Activated CD8-positive, alpha-beta memory T cell treated with anti-CD3 and anti-CD28 coated beads, Interleukin-2, amount 50 U/mL, for 48 hours (primary cell): ENCODE results near the gene ATP6V0E1.
"Not testable (repeated sequence)": the region's sequence is repeated elsewhere in the genome, so short reads cannot be mapped to it uniquely, and the experiment has no call there.

Experiments used
- DNase-seq: peaks from one replicate; pipeline ENCODE4 v3.0.0-alpha.2; 2020

The ATP6V0E1 gene

DNA sequence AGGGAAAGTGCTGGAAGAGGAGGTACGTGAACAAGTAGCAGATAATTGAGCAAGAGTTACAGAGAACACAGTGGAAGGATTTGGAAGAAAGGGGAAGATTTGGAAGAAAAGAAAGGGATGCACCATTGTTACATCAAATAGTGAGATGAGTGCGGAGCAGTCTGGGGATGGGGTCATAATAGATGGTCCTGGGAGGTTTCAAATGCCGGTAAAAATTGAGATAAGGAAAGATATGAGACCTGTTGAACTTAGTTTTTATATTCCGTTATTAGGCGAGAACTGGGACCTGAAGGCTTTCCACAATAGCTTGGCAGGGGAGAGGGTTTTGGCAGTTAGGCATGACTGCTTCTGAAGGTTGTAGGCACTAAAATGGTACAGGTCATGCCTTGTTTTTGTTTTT is 20.9 kb downstream of the ATP6V0E1 start:
- DNase-seq: no peak

DNA sequence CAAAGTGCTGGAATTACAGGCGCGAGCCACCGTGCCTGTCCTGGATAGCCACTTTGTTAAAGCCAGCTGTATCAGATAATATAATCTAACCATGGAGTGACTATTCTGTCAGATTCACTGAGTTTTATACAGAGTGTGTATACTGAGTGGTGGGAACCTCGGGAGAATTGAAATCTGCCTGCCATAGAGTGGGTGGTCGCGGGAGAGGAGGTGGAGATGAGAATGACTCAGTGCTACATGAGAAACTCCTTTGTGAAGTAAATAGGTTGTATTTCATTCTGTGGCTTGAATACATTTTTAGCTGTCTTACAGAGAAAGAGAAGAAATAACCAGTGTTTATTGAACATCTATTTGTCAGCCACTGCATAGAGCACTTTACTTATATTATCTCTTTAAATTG is 26.4 kb downstream of the ATP6V0E1 start:
- DNase-seq: peak; percentile 56

DNA sequence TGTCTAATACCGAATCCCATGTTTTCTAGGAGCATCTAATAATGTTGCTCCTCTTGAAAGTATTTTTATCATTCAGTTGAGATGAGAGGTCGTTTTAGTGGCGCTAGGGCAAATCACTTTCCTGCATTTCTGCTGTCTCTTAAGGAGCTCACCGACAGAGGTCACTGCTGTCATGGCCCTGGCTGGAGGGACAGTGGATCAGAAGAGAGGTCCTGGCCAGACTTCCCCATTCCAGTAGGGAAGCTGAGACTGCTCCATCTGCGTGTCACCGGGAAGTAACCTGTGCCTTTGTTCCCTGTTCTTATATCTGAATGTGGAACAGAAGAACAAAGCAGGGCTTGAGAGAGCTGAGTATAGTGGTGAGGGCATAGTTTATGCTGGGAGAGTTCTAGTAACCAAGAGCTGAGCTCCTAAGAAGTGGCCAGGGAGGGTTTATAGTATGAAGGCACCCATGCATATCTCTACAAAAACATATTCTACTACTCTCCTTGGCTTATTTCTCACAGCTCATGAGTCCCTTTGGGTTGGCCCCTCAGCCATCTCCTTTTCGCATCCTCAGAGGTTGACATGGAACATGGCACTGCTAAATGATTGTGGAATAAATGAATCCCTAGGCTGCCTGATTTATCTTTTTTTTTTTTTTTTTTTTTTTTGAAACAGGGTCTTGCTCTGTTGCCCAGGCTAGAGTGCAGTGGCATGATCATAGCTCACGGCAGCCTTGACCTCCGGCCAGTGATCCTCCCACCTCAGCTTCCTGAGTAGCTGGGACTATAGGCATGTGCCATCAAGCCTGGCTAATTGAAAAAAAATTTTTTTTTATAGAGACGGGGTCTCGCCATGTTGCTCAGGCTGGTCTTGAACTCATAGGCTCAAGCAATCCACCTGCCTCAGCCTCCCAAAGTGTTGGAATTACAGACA is 27.2 kb downstream of the ATP6V0E1 start:
- peak; percentile 46 for DNase-seq

DNA sequence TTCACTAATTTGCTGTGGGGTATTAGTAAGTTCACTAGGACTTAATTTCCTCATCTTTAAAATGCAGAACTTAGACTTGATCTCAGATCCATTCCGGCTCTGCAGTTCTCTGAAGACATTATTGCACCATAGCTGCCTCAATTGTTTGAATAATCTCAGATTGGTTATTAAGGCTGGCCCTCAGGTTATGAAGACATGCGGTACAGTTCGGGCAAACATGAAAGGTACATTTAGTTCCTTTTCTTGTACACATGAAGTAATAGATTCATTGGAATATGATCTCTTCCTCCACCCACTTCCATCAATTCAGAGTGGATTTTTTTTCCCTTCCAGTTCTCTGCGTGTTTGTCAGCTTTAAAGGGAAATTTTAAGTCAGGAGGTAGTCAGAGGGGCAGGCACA is 28.0 kb downstream of the ATP6V0E1 start:
- no peak for DNase-seq

DNA sequence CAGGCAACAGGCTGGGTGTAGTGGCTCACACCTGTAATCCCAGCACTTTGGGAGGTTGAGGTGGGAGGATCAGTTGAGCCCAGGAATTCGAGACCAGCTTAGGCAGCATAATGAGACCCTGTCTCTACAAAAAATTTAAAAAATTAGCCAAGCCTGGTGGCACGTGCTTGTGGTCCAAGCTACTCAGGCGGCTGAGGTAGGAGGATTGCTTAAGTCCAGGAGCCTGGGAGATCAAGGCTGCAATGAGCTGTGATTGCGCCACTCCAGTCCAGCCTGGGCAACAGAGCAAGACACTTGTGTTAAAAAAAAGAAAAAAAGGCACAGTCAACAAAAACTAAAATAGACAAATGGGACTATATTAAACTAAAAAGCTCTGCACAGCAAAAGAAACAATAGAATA is 29.3 kb downstream of the ATP6V0E1 start:
- peak; percentile 22 for DNase-seq

DNA sequence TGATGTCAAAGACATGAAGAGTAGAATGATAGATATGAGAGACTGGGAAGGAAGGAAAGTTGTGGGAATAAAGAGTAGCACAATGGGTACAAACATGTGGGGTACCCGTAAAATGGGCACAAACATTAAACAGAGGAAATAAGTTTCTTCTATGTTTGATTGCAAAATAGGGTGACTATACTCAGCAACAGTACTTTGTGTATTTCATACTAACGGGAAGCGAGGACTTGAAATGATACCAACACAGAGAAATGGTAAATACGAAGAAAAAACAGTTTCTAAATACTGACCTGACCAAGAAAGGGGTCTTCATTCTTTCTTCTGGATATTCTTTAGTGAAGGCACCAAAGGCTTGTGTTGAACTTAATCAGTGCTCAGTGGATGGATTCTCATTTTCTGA is 31.1 kb downstream of the ATP6V0E1 start:
- DNase-seq: no peak

DNA sequence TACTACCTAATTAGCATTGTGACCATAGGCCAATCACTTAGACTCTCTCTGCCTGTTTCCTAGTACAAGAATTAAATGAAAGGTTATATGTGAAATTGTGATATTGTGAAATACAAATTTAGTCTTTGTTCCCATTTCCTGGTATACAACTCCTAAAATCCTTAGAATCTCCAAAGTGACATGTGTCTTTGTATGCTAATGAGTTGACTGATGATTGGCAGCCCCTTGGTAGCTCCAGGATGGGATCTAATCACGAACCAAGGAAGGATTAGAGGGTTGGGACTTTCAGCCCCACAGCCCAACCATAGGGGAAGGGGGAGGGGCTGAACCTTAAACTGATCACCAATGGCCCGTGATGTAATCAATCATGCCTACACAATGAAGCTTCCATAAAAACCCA is 31.6 kb downstream of the ATP6V0E1 start:
- DNase-seq: peak; percentile 3

DNA sequence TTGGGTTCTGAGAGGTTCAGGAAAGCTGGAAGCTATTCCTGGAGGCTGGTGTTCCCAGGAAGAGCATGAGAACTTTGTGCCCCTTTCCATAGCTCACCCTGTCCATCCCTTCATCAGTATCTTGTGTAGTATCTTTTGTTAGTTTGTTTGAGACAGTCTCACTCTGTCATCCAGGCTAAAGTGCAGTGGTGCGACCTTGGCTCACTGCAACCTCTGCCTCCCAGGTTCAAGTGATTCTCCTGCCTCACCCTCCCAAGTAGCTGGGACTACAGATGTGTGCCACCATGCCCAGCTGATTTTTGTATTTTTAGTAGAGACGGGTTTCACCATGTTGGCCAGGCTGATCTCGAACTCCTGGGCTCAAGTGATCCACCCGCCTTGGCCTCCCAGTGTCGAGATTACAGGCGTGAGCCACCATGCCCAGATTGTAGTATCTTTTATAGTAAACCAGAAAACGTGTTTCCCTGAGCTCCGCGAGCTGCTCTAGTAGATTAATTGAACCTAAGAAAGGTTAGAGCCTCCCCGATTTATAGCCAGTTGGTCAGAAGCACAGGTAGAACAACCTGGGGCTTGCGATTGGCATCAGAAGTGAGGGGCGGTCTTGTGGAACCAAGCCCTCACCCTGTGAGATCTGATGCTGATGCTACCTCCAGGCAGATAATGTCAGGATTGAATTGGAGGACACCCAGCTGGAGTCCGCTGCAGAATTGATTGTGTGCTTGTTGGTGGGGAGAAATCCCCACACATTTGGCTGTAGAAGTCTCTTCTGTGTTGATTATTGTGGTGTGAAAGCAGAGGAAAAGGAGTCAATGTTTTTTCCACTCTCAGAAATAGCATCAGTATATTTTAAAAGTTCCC is 32.3 kb downstream of the ATP6V0E1 start:
- peak; percentile 29 for DNase-seq

DNA sequence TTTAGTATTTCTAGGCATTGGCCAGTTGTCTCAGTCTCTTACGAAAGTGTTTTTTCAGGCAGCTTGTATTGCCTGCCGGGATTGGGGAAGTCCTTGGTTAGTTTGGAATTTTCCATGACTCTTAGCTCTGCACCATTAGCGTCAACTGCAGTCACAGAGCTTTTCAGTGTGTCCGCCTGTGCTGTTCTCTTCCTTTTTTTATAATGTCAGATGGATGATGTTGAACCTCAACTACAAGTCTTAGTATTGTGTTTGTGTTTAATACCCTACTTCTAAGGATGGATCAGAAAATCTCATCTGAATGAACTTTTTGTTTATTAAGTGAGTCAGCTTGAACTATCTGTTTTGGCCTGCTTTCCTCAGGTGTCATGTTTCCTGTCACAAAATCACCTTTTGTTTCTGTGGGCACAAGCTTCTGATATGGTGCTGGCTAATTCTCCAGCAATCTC is 33.1 kb downstream of the ATP6V0E1 start:
- peak; percentile 1 for DNase-seq

DNA sequence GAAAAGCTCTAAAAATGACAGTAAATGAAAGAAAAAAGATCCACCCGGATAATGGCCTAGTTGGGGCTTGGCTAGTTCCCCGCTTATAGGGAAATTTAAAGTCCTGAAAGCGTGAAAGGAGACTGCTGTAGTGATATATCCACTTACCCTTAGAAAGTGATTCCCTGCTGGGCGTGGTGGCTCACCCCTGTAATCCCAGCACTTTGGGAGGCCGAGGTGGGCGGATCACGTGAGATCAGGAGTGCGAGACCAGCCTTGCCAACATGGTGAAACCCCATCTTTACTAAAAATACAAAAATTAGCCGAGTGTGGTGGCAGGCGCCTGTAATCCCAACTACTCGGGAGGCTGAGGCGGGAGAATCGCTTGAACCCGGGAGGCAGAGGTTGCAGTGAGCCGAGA is 33.5 kb downstream of the ATP6V0E1 start:
- DNase-seq: peak; percentile 13

DNA sequence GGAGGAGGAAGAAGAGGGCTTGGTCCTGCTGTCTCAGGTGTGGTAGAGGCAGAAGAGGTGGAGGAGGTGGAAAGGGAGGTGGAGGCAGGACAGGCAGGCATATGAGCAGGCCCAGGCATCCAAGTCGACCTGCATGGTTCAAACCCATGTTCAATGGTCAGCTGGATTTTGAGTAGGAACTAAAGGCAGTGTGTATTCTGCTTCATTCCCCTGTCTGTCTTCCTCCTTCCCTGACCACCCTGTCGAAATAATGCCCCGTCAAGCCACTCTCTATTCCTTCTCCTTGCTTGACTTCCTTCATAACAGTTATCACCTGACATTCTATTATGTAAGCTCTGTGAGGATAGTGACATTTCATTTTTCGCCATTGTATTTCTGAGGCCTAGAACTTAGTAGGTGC is 34.8 kb downstream of the ATP6V0E1 start:
- peak; percentile 29 for DNase-seq

DNA sequence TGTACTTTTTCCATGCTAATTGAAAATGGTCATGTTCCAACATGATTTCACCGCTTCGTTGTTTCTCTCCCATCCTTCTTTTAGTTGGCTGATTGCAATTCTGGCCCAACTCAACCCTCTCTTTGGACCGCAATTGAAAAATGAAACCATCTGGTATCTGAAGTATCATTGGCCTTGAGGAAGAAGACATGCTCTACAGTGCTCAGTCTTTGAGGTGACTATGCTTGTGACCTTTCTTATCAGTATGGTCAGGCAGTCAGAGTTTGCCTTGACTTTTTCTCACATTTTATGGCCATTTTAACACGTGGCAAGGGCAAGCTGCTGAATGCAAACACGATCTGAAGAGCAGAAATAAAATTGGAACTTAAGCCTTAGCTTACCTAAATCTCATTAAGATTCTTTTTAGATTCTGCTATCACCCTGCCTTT is 36.6 kb downstream of the ATP6V0E1 start:
- peak; percentile 8 for DNase-seq

DNA sequence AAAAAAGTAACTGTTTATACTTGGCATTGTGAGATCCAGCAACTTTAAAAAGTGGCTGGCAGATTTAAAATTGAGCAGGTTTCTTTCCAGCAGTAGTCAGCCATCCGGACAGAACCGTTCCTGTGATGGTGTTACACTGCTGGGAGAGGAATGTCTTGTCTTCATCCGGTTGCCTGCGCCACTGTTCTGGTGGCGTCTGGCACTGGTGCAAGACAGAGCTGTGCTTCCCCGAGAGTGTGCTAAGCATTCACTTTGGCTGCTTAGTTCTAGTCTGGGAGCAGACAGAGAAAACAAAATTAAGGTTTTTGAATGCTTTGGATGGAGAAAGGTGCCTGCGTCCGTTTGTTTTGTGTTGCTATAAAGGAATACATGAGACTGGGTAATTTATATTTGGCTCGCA is 37.1 kb downstream of the ATP6V0E1 start:
- peak; percentile 17 for DNase-seq

DNA sequence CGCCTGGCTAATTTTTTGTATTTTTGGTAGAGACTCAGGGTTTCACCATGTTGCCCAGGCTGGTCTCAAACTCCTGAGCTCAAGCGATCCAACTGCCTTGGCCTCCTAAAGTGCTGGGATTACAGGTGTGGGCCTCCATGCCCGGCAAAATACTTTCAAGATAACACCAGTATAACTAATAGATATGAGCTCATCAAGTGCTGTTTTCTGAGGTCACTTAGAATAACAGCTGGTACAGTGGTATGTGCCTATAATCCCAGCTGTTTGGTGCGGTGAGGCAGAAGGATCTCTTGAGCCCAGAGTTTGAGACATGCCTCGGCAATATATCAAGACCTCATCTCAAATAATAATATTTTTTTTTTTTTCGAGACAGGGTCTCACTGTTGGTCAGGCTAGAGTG is 42.1 kb downstream of the ATP6V0E1 start:
- no peak for DNase-seq

DNA sequence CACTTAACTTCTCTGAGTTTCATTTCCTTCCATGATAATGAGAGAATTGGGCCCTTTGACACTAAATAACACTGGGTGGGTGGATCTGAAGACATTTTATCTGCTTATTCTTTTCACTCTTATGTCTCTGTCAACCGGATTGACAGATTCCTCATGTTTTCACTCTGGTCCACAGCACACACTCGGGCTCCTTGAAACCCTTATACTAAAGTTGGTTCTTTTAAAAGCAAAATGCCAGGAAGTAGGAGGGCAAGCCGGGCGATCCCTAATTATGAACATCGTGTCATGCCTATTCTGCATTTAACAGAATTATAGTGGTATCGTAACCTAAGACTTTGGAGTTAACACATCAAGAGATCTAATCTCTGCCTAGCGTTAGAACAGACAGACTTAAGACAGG is 44.3 kb downstream of the ATP6V0E1 start:
- DNase-seq: no peak

DNA sequence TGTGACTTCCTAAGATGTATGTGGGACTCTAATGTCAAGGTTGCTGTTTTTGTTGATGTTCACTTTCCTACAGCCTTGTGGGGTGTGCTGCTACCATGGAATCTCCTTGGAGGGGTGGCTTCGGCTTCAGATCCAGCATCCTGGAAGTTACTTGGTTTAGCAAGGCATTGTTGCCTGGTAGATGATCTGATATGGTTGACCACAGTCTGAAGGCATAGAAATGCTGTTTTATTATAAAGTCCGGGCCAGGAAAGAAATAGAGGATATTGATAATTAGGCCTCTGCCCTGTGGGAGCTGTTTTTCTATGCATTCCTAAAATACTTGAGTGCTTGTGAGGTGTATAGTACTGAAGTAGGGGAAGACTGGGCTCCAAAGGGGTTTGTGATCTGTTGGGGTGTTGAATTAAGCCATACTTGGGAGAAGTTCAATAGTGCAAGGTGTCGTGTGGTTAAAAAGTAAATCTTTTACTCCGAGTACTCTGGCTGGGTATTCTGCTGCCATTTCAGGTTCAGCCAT is 45.3 kb downstream of the ATP6V0E1 start:
- DNase-seq: no peak

DNA sequence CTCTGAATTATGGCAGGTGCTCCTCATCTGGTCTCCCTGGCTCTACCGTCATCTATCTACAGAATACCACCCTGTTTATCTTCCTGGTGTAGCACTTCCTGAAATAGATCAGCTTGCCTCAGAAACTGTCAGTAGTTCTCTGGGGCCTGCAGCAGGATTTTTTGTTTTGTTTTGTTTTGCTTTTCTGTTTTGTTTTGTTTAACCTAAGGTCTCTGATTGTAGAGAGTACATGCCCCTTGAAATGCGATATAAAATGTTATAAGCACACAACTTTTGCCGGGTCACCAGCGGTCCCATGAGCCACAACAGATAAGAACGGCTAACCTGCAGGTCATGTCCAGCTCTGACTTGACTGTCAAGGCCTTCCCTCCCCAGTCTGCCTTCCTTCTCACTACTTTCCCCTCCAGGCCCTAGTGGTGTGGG is 45.9 kb downstream of the ATP6V0E1 start:
- DNase-seq: no peak

DNA sequence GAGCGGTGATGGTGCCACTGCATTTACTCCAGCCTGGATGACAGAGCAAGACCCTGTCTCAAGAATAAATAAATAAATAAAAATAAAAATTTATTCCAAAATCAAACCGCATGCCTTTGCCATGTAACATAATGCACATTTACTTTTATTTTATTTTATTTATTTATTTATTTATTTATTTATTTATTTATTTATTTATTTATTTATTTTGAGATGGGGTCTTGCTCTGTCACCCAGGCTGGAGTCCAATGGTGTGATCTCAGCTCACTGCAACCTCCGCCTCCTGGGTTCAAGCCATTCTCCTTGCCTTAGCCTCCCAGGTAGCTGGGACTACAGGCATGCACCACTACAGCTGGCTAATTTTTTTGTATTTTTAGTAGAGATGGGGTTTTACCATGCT is 48.5 kb downstream of the ATP6V0E1 start:
- not testable (repeated sequence) for DNase-seq

DNA sequence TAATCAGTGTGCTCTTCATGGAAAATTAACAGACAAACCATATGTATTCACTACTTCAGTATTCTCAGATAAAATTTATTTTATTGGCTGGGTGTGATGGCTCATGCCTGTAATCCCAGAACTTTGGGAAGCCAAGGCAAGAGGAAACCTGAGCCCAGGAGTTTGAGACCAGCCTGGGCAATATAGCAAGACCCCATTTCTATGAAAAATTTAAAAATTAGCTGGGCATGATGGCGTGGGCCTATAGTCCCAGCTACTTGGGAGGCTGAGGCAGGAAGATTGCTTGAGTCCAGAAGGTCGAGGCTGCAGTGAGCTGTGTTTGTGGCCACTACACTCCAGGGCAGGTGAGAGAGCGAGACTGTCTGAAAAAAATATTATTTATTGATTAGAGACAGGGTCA is 49.2 kb downstream of the ATP6V0E1 start:
- DNase-seq: no peak

DNA sequence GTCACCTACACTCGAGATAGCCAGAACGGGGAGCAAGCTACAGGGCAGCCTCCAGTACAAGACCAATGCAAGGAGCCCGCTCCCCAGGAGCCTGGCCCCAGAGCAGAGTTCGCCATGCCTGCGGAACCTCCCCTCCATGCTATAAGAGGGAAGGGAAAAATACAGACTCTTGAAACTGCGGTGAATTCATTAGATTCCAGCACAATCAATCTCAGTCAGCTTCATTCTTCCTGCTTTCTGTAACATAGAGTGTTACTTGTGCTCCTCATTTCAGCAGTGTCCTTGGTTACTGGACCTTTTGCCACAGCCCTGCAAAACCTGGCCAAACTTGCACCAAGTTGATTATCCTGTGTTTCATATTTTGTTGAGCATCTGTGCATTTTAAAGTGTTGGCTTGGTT is 50.4 kb downstream of the ATP6V0E1 start:
- no peak for DNase-seq

DNA sequence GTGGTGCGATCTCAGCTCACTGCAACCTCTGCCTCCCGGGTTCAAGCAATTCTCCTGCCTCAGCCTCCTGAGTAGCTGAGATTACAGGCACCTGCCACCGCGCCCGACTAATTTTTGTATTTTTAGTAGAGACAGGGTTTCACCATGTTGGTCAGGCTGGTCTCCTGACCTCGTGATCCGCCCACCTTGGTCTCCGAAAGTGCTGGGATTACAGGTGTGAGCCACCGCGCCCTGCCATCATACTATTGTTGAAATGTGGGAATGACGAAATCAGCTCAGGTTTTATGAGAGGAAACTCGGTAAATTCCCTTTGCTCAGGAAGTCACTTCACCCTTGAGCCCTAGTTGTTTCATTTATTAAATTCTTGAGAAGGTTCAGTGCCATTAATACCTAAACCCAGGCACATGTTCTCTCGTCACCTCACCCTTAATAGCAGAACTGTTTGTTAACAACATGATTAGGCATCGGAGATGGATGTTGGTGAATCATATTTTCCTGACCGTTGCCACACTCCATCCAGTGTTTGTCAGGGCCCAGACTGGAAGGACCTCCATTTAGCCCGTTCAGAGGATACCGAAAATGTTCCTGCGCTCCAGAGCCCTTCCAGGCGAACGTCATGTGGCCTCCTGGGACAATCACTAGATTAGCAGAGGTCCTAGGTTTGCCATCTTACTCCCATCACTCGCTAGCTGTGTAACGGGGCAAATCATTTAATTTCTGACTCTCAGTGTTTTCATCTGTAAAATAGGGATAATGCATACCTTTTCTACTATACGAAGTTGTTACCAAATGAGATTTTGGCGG is 52.5 kb downstream of the ATP6V0E1 start:
- peak; percentile 59 for DNase-seq

DNA sequence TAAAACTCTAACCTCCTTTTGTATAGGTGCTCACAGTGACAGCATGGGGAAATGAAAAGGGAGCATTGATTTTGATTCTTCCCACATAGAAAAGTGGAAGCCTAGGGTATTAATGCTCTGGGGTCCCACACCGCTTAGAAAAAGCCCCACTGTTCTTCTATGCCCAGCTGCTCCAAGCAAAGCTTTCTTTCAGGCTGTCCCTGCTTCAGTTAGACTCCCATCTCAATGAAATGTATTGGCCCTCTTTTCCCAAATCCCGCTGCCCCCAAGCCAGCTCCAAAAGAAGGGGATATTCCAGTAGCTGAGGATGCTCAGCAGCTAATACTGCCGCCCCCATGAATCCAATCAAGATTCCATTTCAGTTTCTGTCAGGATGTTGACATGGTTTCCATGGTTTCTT is 55.6 kb downstream of the ATP6V0E1 start:
- peak; percentile 17 for DNase-seq

DNA sequence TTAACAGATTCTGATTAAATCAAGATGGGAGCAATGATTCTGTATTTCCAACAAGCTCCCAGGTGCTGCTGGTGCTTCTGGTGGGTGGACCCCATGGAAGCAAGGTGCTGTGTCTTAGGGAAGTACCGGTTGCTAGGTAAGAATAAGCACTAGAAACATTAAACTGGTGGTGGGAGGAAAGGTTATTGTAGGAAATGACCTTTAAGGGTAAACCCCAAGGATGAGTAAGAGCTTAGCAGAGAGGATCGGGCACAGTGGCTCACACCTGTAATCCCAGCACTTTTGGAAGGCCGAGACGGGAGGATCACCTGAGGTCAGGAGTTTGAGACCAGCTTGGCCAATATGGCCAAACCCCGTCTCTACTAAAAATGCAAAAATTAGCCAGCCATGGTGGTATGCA is 56.4 kb downstream of the ATP6V0E1 start:
- DNase-seq: no peak
